ENCODE data around the gene HOXA7. TPM values are rescaled to one million over a fixed set of nuclear protein-coding genes. Genes with fewer than 3 reads are reported as not detected.

Gene HOXA7
- total RNA-seq, 2 donors from 2014 or later: 0.28 to 0.54 TPM

DNA sequence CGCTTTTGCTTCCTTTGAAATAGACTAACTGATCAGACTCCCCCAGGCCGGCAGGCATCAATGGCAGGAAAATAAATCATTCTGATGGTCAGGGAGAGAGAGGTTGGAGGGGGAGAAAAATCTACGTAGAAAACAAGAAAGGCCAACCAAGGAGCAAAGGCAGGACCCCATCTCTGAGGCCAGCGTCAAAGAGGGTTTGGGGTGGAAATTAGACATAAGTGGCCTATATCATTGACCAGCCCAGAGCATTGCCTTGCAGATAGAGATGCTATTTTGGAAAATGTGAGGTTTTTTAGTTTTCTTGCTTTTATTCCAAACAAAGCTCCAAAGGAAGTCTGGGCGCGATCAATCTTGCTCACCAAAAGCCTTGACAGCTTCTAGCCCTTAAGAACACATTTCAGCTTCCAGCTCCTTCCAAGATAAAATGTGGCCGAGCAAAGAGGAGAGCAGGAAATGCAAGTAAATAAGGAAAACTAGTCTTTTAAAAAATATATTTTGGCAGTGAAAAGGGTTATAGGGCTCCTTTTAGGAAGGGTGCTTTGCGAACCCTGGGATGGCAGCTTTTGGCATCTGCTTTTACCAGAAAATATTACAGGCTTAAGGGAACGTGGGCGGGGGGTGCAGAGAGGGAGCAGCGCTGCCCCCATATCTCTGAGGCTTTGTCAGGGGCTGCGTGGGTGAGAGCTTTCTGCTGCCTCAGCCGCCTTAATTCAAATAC lies 52.0 kb downstream of the HOXA7 start:
- TF ChIP-seq, protein P1, sequence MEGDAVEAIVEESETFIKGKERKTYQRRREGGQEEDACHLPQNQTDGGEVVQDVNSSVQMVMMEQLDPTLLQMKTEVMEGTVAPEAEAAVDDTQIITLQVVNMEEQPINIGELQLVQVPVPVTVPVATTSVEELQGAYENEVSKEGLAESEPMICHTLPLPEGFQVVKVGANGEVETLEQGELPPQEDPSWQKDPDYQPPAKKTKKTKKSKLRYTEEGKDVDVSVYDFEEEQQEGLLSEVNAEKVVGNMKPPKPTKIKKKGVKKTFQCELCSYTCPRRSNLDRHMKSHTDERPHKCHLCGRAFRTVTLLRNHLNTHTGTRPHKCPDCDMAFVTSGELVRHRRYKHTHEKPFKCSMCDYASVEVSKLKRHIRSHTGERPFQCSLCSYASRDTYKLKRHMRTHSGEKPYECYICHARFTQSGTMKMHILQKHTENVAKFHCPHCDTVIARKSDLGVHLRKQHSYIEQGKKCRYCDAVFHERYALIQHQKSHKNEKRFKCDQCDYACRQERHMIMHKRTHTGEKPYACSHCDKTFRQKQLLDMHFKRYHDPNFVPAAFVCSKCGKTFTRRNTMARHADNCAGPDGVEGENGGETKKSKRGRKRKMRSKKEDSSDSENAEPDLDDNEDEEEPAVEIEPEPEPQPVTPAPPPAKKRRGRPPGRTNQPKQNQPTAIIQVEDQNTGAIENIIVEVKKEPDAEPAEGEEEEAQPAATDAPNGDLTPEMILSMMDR (IDR thresholded peaks at IDR 0.05): no peak
- no peak for DNase-seq (ENCODE audit: low spot score)
- no peaks in the 10 kb centered on the region for H3K9me3 ChIP-seq
- no peaks in the 10 kb centered on the region for H3K27me3 ChIP-seq (replicated peaks; ENCODE audit: insufficient read depth)
- ATAC-seq (ENCODE audit: insufficient number of reproducible peaks, low FRiP score, low read depth): no peak
- no peaks in the 10 kb centered on the region for H3K36me3 ChIP-seq
- peak overlapping the region; percentile 99 for H3K4me3 ChIP-seq
- peak overlapping the region; percentile 87 to 96 for H3K27ac ChIP-seq
- peaks cover 25 to 65% of the 10 kb centered on the region in 2 donors for H3K4me1 ChIP-seq (ENCODE audit: control insufficient read depth in 1 of 2, low read depth in 2 of 2)

Other genes with a start within 250 kb of the HOXA7 start
- gene HOXA1, start 60.7 kb downstream of the HOXA7 start, total RNA-seq: 1 to 10 TPM in 1 of 2 donors, not detected in 1; 3.1 TPM
- 1 to 10 TPM; 3.4 to 4.6 TPM for gene HOXA2, start 54.0 kb downstream of the HOXA7 start, total RNA-seq
- 1 to 10 TPM; 3.7 to 6.1 TPM for gene HOXA4, start 25.9 kb downstream of the HOXA7 start, total RNA-seq
- gene HOXA5, start 13.0 kb downstream of the HOXA7 start, total RNA-seq: 1 to 10 TPM in 1 of 2 donors, under 1 TPM in 1; 0.35 to 1.2 TPM
- gene HOXA6, start 8.9 kb downstream of the HOXA7 start, total RNA-seq: not detected
- 10 to 100 TPM in 1 of 2 donors, 1 to 10 TPM in 1; 6.5 to 29.3 TPM for gene HOXA3, start 4.1 kb downstream of the HOXA7 start, total RNA-seq
- not detected for gene HOXA9, start 8.9 kb upstream of the HOXA7 start, total RNA-seq
- gene HOXA10, start 17.6 kb upstream of the HOXA7 start, total RNA-seq: under 1 TPM in 1 of 2 donors, not detected in 1; 0.81 TPM
- gene HOXA11, start 28.6 kb upstream of the HOXA7 start, total RNA-seq: 1 to 10 TPM in 1 of 2 donors, under 1 TPM in 1; 0.28 to 3.7 TPM
- gene HOXA13, start 43.4 kb upstream of the HOXA7 start, total RNA-seq: under 1 TPM in 1 of 2 donors, not detected in 1; 0.14 TPM
- gene EVX1, start 86.1 kb upstream of the HOXA7 start, total RNA-seq: not detected